GM23338 (cell line): Measurements from ENCODE around the gene LAMB3. TPM values are rescaled to one million over a fixed set of nuclear protein-coding genes. Genes with fewer than 3 reads are reported as not detected.

Source experiments
- ATAC-seq: fragments of 200-7000 bp; cut with Tn5 transposase; 3 replicates; pipeline ENCODE4 v1.9.1; 2020
- DNase-seq: peaks from one replicate; pipeline ENCODE4 v3.0.0-alpha.2; 2015; ENCODE audit warnings: low spot score
- H2AFZ ChIP-seq: fragments of 200-600 bp; sonication (generic); 2 replicates; pipeline ENCODE4 v1.8.0; 2016; ENCODE audit warnings: antibody characterized with exemption, mild to moderate bottlenecking, moderate library complexity
- H3F3A ChIP-seq: fragments of 200-600 bp; sonication (generic); replicated peaks from 2 replicates; pipeline ENCODE4 v1.8.0; 2017; ENCODE audit warnings: antibody characterized with exemption, mixed run types, low read depth
- H3K27ac ChIP-seq: fragments of 200-600 bp; sonication (generic); 2 replicates; pipeline ENCODE4 v1.6.1; 2016; ENCODE audit warnings: low read depth
- H3K27me3 ChIP-seq: fragments of 200-600 bp; sonication (generic); 2 replicates; pipeline ENCODE4 v1.8.0; 2016; ENCODE audit warnings: mild to moderate bottlenecking, mixed run types, moderate library complexity; ENCODE audit not compliant: insufficient read depth
- H3K36me3 ChIP-seq: fragments of 200-600 bp; sonication (generic); 2 replicates; pipeline ENCODE4 v1.8.0; 2016; ENCODE audit warnings: mild to moderate bottlenecking; ENCODE audit not compliant: insufficient read depth
- H3K4me1 ChIP-seq: fragments of 200-600 bp; sonication (generic); 2 replicates; pipeline ENCODE4 v1.8.0; 2016; ENCODE audit warnings: mild to moderate bottlenecking, moderate library complexity; ENCODE audit not compliant: insufficient read depth
- H3K4me2 ChIP-seq: fragments of 200-600 bp; sonication (generic); 2 replicates; pipeline ENCODE4 v1.7.1; 2017; ENCODE audit warnings: mixed run types
- H3K4me3 ChIP-seq: fragments of 200-600 bp; sonication (generic); 2 replicates; pipeline ENCODE4 v1.6.1; 2016; ENCODE audit warnings: mixed run types
- H3K79me2 ChIP-seq: fragments of 200-600 bp; sonication (generic); replicated peaks from 2 replicates; pipeline ENCODE4 v1.8.0; 2017; ENCODE audit warnings: mild to moderate bottlenecking; ENCODE audit not compliant: insufficient read depth
- H3K9me2 ChIP-seq: fragments of 200-600 bp; sonication (generic); 2 replicates; pipeline ENCODE4 v1.8.0; 2017; ENCODE audit not compliant: insufficient read depth
- H4K20me1 ChIP-seq: fragments of 200-600 bp; sonication (generic); replicated peaks from 2 replicates; pipeline ENCODE4 v1.8.0; 2017; ENCODE audit warnings: mild to moderate bottlenecking; ENCODE audit not compliant: insufficient read depth
- H3K27ac Mint-ChIP-seq: 2 replicates; pipeline ENCODE4 v1.8.0; 2020; ENCODE audit warnings: inconsistent platforms, mild to moderate bottlenecking, moderate library complexity, mixed read lengths
- H3K27me3 Mint-ChIP-seq: 3 replicates; pipeline ENCODE4 v1.8.0; 2022; ENCODE audit warnings: low read depth, mild to moderate bottlenecking, moderate library complexity, mixed read lengths, inconsistent platforms; ENCODE audit not compliant: insufficient read depth, poor library complexity
- H3K36me3 Mint-ChIP-seq: 3 replicates; pipeline ENCODE4 v1.8.0; 2021; ENCODE audit warnings: low read depth, mild to moderate bottlenecking, inconsistent platforms, moderate library complexity, mixed read lengths
- H3K4me1 Mint-ChIP-seq: 3 replicates; pipeline ENCODE4 v1.8.0; 2020; ENCODE audit warnings: mild to moderate bottlenecking, inconsistent platforms, mixed read lengths
- H3K4me3 Mint-ChIP-seq: 3 replicates; pipeline ENCODE4 v1.8.0; 2021; ENCODE audit warnings: moderate library complexity, mild to moderate bottlenecking, inconsistent platforms, mixed read lengths
- H3K9me3 Mint-ChIP-seq: 3 replicates; pipeline ENCODE4 v1.8.0; 2020; ENCODE audit warnings: moderate library complexity, mild to moderate bottlenecking, inconsistent platforms, mixed read lengths
- CREB1 ChIP-seq: fragments of 250-450 bp; sonication (Bioruptor Pico); IDR thresholded peaks from 2 replicates; pipeline ENCODE4 v1.5.0; 2020; ENCODE audit warnings: low read depth, mild to moderate bottlenecking, moderate library complexity
- NANOG ChIP-seq: IDR thresholded peaks from 2 replicates; pipeline ENCODE4 v1.6.1; 2016; ENCODE audit warnings: antibody characterized with exemption, borderline replicate concordance
- POLR2AphosphoS5 ChIP-seq: IDR thresholded peaks from 2 replicates; pipeline ENCODE4 v1.6.1; 2016; ENCODE audit warnings: antibody characterized with exemption, low read depth
- REST ChIP-seq: IDR thresholded peaks from one replicate; pipeline ENCODE4 v1.6.1; 2018; ENCODE audit warnings: antibody characterized with exemption; ENCODE audit not compliant: unreplicated experiment
- ZNF114 ChIP-seq: fragments of 250-450 bp; sonication (Bioruptor Pico); IDR thresholded peaks from 2 replicates; pipeline ENCODE4 v1.5.0; 2020; ENCODE audit warnings: mild to moderate bottlenecking, moderate library complexity
- ZNF331 ChIP-seq: fragments of 250-450 bp; sonication (Bioruptor Pico); IDR thresholded peaks from 2 replicates; pipeline ENCODE4 v1.5.0; 2020; ENCODE audit warnings: low read depth, mild to moderate bottlenecking, moderate library complexity
- ZNF462 ChIP-seq: fragments of 250-450 bp; sonication (Bioruptor Pico); IDR thresholded peaks from 2 replicates; pipeline ENCODE4 v1.5.0; 2020; ENCODE audit warnings: mild to moderate bottlenecking, moderate library complexity
- polyA plus RNA-seq: library from polyadenylated mRNA; unstranded; fragments of >200 nt; fragmentation: Nextera tagmentation; extraction: Ambion mirVana; gene quantifications from 2 replicates; pipeline ENCODE4 v1.2.1, GENCODE V29; 2016
- total RNA-seq: library from RNA; depleted of rRNA; stranded (reverse); fragments of >200 nt; shearing (Covaris generic); gene quantifications from 2 replicates; pipeline ENCODE4 v1.2.3, GENCODE V29; 2014

The LAMB3 gene
- total and polyA plus RNA-seq, 2 experiments from 2014 or later = 0.05 to 0.52 TPM

- TF ChIP-seq ZNF462 (no peak), ZNF114 (CRISPR knock-in tag) (no peak), POLR2AphosphoS5 (no peak)
Measured at GRCh38 chr1:209614151-209614420, 38.1 kb downstream of the LAMB3 start (continued).

- H3K27me3 ChIP-seq = no peaks in the 10 kb centered on the region
- ATAC-seq (no peak), DNase-seq (no peak)
- H3K36me3 Mint-ChIP-seq = no peaks in the 10 kb centered on the region; the same call in 2 of the 3 replicates
- no peak overlapping the region for H3K4me3 ChIP-seq
- no peak overlapping the region for H2AFZ ChIP-seq
- H3K27ac Mint-ChIP-seq = no peak overlapping the region
- H3K4me1 ChIP-seq = no peaks in the 10 kb centered on the region
- no peak overlapping the region for H3K4me3 Mint-ChIP-seq
- no peaks in the 10 kb centered on the region for H3K9me2 ChIP-seq
- no peaks in the 10 kb centered on the region for H3K79me2 ChIP-seq
- H3K4me1 Mint-ChIP-seq = no peaks in the 10 kb centered on the region; the same call in 2 of the 3 replicates
- peaks cover 5% of the 10 kb centered on the region for H3K27me3 Mint-ChIP-seq
- H3K36me3 ChIP-seq = no peaks in the 10 kb centered on the region
- H3F3A ChIP-seq = no peaks in the 10 kb centered on the region
- H3K27ac ChIP-seq = no peak overlapping the region
- no peaks in the 10 kb centered on the region for H3K9me3 Mint-ChIP-seq
- H3K4me2 ChIP-seq = no peak overlapping the region
- H4K20me1 ChIP-seq = no peaks in the 10 kb centered on the region
- TF ChIP-seq ZNF331 (CRISPR knock-in tag) (no peak), CREB1 (CRISPR knock-in tag) (no peak), POLR2AphosphoS5 (no peak), NANOG (no peak), REST (no peak)
Measured at GRCh38 chr1:209613400-209614150, 38.6 kb downstream of the LAMB3 start.
